ENCODE measurements around the gene DVL1.

The DVL1 gene

GRCh38 chr1:1297802-1298424 is 51.3 kb downstream of the DVL1 start:
- no peak overlapping the region for H2AK5ac ChIP-seq (ENCODE audit: low read length)
- H3K4me3 ChIP-seq (ENCODE audit: low read length), result no peak overlapping the region
- no peak overlapping the region for H3K27ac ChIP-seq (ENCODE audit: low read depth, low read length)
- DNase-seq, result no peak
- no peaks in the 10 kb centered on the region for H3K79me1 ChIP-seq (ENCODE audit: low read length)
- no peak overlapping the region for H3K4ac ChIP-seq (ENCODE audit: low read depth, low read length)
- no peak overlapping the region for H2BK15ac ChIP-seq (replicated peaks; ENCODE audit: low read depth)
- H4K5ac ChIP-seq (ENCODE audit: low read length), result no peak overlapping the region
- H2BK120ac ChIP-seq (ENCODE audit: low read depth, low read length), result no peak overlapping the region
- no peak overlapping the region for H3K56ac ChIP-seq (ENCODE audit: low read length)
- no peaks in the 10 kb centered on the region for H3K4me1 ChIP-seq (ENCODE audit: control insufficient read depth, low read depth, low read length)
- H3K79me2 ChIP-seq (ENCODE audit: control insufficient read depth, insufficient read depth, low read length), result no peaks in the 10 kb centered on the region
- H3K18ac ChIP-seq (ENCODE audit: low read length), result no peak overlapping the region
- H2BK5ac ChIP-seq (ENCODE audit: low read length), result no peak overlapping the region
- H4K8ac ChIP-seq (ENCODE audit: low read depth, low read length), result no peak overlapping the region
- H3K9ac ChIP-seq (ENCODE audit: low read length), result no peak overlapping the region
- no peaks in the 10 kb centered on the region for H3K36me3 ChIP-seq (ENCODE audit: control insufficient read depth, insufficient read depth, low read length)
- H3K27me3 ChIP-seq (ENCODE audit: insufficient read depth, low read length, poor library complexity), result no peaks in the 10 kb centered on the region
- H3K4me2 ChIP-seq (ENCODE audit: low read length), result no peak overlapping the region
- no peak overlapping the region for H3K23ac ChIP-seq (ENCODE audit: low read length)
- WGBS (ENCODE audit: extremely low coverage, insufficient coverage, low lambda C conversion rate), result no CpG with 5 or more reads among the region's 31 CpGs

GRCh38 chr1:1296070-1297061 is 52.9 kb downstream of the DVL1 start:
- H3K79me2 ChIP-seq (ENCODE audit: control insufficient read depth, insufficient read depth, low read length), result no peaks in the 10 kb centered on the region
- H3K4me1 ChIP-seq (ENCODE audit: control insufficient read depth, low read depth, low read length), result no peaks in the 10 kb centered on the region
- H3K27ac ChIP-seq (ENCODE audit: low read depth, low read length), result no peak overlapping the region
- no peak overlapping the region for H3K18ac ChIP-seq (ENCODE audit: low read length)
- no peaks in the 10 kb centered on the region for H3K27me3 ChIP-seq (ENCODE audit: insufficient read depth, low read length, poor library complexity)
- no peaks in the 10 kb centered on the region for H3K36me3 ChIP-seq (ENCODE audit: control insufficient read depth, insufficient read depth, low read length)
- no peak overlapping the region for H2BK5ac ChIP-seq (ENCODE audit: low read length)
- H3K4me3 ChIP-seq (ENCODE audit: low read length), result no peak overlapping the region
- H2AK5ac ChIP-seq (ENCODE audit: low read length), result no peak overlapping the region
- no peak for DNase-seq
- no peak overlapping the region for H3K23ac ChIP-seq (ENCODE audit: low read length)
- H3K79me1 ChIP-seq (ENCODE audit: low read length), result no peaks in the 10 kb centered on the region
- H4K5ac ChIP-seq (ENCODE audit: low read length), result no peak overlapping the region
- no peak overlapping the region for H3K4ac ChIP-seq (ENCODE audit: low read depth, low read length)
- no peak overlapping the region for H4K8ac ChIP-seq (ENCODE audit: low read depth, low read length)
- no peak overlapping the region for H2BK15ac ChIP-seq (replicated peaks; ENCODE audit: low read depth)
- no peak overlapping the region for H2BK120ac ChIP-seq (ENCODE audit: low read depth, low read length)
- H3K4me2 ChIP-seq (ENCODE audit: low read length), result no peak overlapping the region
- no peak overlapping the region for H3K56ac ChIP-seq (ENCODE audit: low read length)
- H3K9ac ChIP-seq (ENCODE audit: low read length), result no peak overlapping the region
- WGBS (ENCODE audit: extremely low coverage, insufficient coverage, low lambda C conversion rate), result no CpG with 5 or more reads among the region's 62 CpGs

- Histone ChIP-seq H3K27me3 (ENCODE audit: insufficient read depth, low read length, poor library complexity) (no peaks in the 10 kb centered on the region), H3K9ac (ENCODE audit: low read length) (no peak overlapping the region), H3K79me1 (ENCODE audit: low read length) (no peaks in the 10 kb centered on the region), H2BK120ac (ENCODE audit: low read depth, low read length) (no peak overlapping the region), H4K5ac (ENCODE audit: low read length) (no peak overlapping the region), H3K27ac (ENCODE audit: low read depth, low read length) (no peak overlapping the region), H3K4me3 (ENCODE audit: low read length) (no peak overlapping the region), H3K4me1 (ENCODE audit: control insufficient read depth, low read depth, low read length) (no peaks in the 10 kb centered on the region), H2BK15ac (replicated peaks; ENCODE audit: low read depth) (no peak overlapping the region), H3K36me3 (ENCODE audit: control insufficient read depth, insufficient read depth, low read length) (no peaks in the 10 kb centered on the region), H2AK5ac (ENCODE audit: low read length) (no peak overlapping the region), H3K18ac (ENCODE audit: low read length) (no peak overlapping the region), H3K4ac (ENCODE audit: low read depth, low read length) (no peak overlapping the region), H3K79me2 (ENCODE audit: control insufficient read depth, insufficient read depth, low read length) (no peaks in the 10 kb centered on the region), H3K23ac (ENCODE audit: low read length) (no peak overlapping the region), H2BK5ac (ENCODE audit: low read length) (no peak overlapping the region), H4K8ac (ENCODE audit: low read depth, low read length) (no peak overlapping the region), H3K4me2 (ENCODE audit: low read length) (no peak overlapping the region), H3K56ac (ENCODE audit: low read length) (no peak overlapping the region)
- WGBS (ENCODE audit: extremely low coverage, insufficient coverage, low lambda C conversion rate), result no CpG with 5 or more reads among the region's 35 CpGs
- DNase-seq, result no peak
These were observed 53.9 kb downstream of the DVL1 start for GRCh38 chr1:1295154-1295923.

- Histone ChIP-seq H3K27me3 (ENCODE audit: insufficient read depth, low read length, poor library complexity) (no peaks in the 10 kb centered on the region), H3K79me2 (ENCODE audit: control insufficient read depth, insufficient read depth, low read length) (no peaks in the 10 kb centered on the region), H3K79me1 (ENCODE audit: low read length) (no peaks in the 10 kb centered on the region), H4K8ac (ENCODE audit: low read depth, low read length) (no peak overlapping the region), H2BK120ac (ENCODE audit: low read depth, low read length) (no peak overlapping the region), H3K9ac (ENCODE audit: low read length) (no peak overlapping the region), H2BK5ac (ENCODE audit: low read length) (no peak overlapping the region), H3K4ac (ENCODE audit: low read depth, low read length) (no peak overlapping the region), H3K4me3 (ENCODE audit: low read length) (no peak overlapping the region), H3K4me1 (ENCODE audit: control insufficient read depth, low read depth, low read length) (no peaks in the 10 kb centered on the region), H4K5ac (ENCODE audit: low read length) (no peak overlapping the region), H2BK15ac (replicated peaks; ENCODE audit: low read depth) (no peak overlapping the region), H3K56ac (ENCODE audit: low read length) (no peak overlapping the region), H2AK5ac (ENCODE audit: low read length) (no peak overlapping the region), H3K23ac (ENCODE audit: low read length) (no peak overlapping the region), H3K36me3 (ENCODE audit: control insufficient read depth, insufficient read depth, low read length) (no peaks in the 10 kb centered on the region), H3K27ac (ENCODE audit: low read depth, low read length) (no peak overlapping the region), H3K4me2 (ENCODE audit: low read length) (no peak overlapping the region), H3K18ac (ENCODE audit: low read length) (no peak overlapping the region)
- DNase-seq, result no peak
- WGBS (ENCODE audit: extremely low coverage, insufficient coverage, low lambda C conversion rate), result no CpG with 5 or more reads among the region's 58 CpGs
These were observed 54.8 kb downstream of the DVL1 start for GRCh38 chr1:1294250-1294890.

- Histone ChIP-seq H3K23ac (ENCODE audit: low read length) (no peak overlapping the region), H3K18ac (ENCODE audit: low read length) (no peak overlapping the region), H3K56ac (ENCODE audit: low read length) (no peak overlapping the region), H2BK15ac (replicated peaks; ENCODE audit: low read depth) (no peak overlapping the region), H2AK5ac (ENCODE audit: low read length) (no peak overlapping the region), H3K79me2 (ENCODE audit: control insufficient read depth, insufficient read depth, low read length) (no peaks in the 10 kb centered on the region), H4K8ac (ENCODE audit: low read depth, low read length) (no peak overlapping the region), H3K4me3 (ENCODE audit: low read length) (no peak overlapping the region), H3K36me3 (ENCODE audit: control insufficient read depth, insufficient read depth, low read length) (no peaks in the 10 kb centered on the region), H3K27ac (ENCODE audit: low read depth, low read length) (no peak overlapping the region), H3K27me3 (ENCODE audit: insufficient read depth, low read length, poor library complexity) (no peaks in the 10 kb centered on the region), H3K79me1 (ENCODE audit: low read length) (no peaks in the 10 kb centered on the region), H2BK120ac (ENCODE audit: low read depth, low read length) (no peak overlapping the region), H3K4me1 (ENCODE audit: control insufficient read depth, low read depth, low read length) (no peaks in the 10 kb centered on the region), H4K5ac (ENCODE audit: low read length) (no peak overlapping the region), H2BK5ac (ENCODE audit: low read length) (no peak overlapping the region), H3K9ac (ENCODE audit: low read length) (no peak overlapping the region), H3K4me2 (ENCODE audit: low read length) (no peak overlapping the region), H3K4ac (ENCODE audit: low read depth, low read length) (no peak overlapping the region)
- DNase-seq, result peak; percentile 71
- no CpG with 5 or more reads among the region's 94 CpGs for WGBS (ENCODE audit: extremely low coverage, insufficient coverage, low lambda C conversion rate)
These were observed 55.7 kb downstream of the DVL1 start for GRCh38 chr1:1293263-1294249.
